Sigmoid colon (tissue), 4 donors: ENCODE measurements around the gene LEKR1.

Experiments used
- CTCF ChIP-seq, 4 experiments: fragments of 450-650 bp in 3 of 4; fragments of 200-600 bp in 1 of 4; IDR thresholded peaks; one replicate each; pipeline ENCODE4 v1.5.1; 2016 to 2019; ENCODE audit warnings: antibody characterized with exemption in 4 of 4, mild to moderate bottlenecking in 3 of 4, moderate library complexity in 2 of 4
- EP300 ChIP-seq, 4 donors: sonication (generic); formaldehyde crosslinking; IDR thresholded peaks; one replicate each; pipeline ENCODE4 v1.6.1; 2017; ENCODE audit warnings: antibody characterized with exemption in 4 of 4
- POLR2A ChIP-seq, 2 donors: fragments of 450-650 bp; IDR thresholded peaks; one replicate each; pipeline ENCODE4 v1.6.1; 2016; ENCODE audit warnings: antibody characterized with exemption in 2 of 2, mild to moderate bottlenecking in 2 of 2, moderate library complexity in 2 of 2

- TF ChIP-seq POLR2A (IDR thresholded peaks at IDR 0.05) (no peak), CTCF (IDR thresholded peaks at IDR 0.05) (no peak), EP300 (IDR thresholded peaks at IDR 0.05) (no peak)
Measured at GRCh38 chr3:156808025-156808424, 18.1 kb upstream of the LEKR1 start.
